SU-DHL-6 (cell line): ENCODE data around the gene MOB3A.

Source experiments
- H2AFZ ChIP-seq: fragments of 200-600 bp; sonication (generic); 2 replicates; pipeline ENCODE4 v1.6.1; 2014; ENCODE audit warnings: low read depth, mild to moderate bottlenecking, moderate library complexity, mixed read lengths, antibody characterized with exemption, low read length; ENCODE audit not compliant: severe bottlenecking
- H3F3A ChIP-seq: fragments of 200-600 bp; shearing (Covaris generic); 2 replicates; pipeline ENCODE4 v1.6.0; 2016; ENCODE audit warnings: antibody characterized with exemption, mild to moderate bottlenecking; ENCODE audit not compliant: insufficient read depth
- H3K27ac ChIP-seq: fragments of 200-600 bp; sonication (generic); 2 replicates; pipeline ENCODE4 v1.5.1; 2016; ENCODE audit warnings: low read depth, mild to moderate bottlenecking, low read length, moderate library complexity, mixed read lengths
- H3K27me3 ChIP-seq: fragments of 200-600 bp; sonication (generic), shearing (Covaris generic); 2 replicates; pipeline ENCODE4 v1.6.0; 2014; ENCODE audit warnings: mild to moderate bottlenecking, low read length
- H3K36me3 ChIP-seq: fragments of 200-600 bp; sonication (generic); 2 replicates; pipeline ENCODE4 v1.6.1; 2014; ENCODE audit warnings: mild to moderate bottlenecking, low read length, mixed read lengths
- H3K4me2 ChIP-seq: fragments of 300-600, 200-600 bp; shearing (Covaris generic), sonication (generic); 2 replicates; pipeline ENCODE4 v1.6.0; 2014; ENCODE audit warnings: low read length, low read depth, mild to moderate bottlenecking; ENCODE audit not compliant: poor library complexity, severe bottlenecking
- H3K4me3 ChIP-seq: fragments of 200-600 bp; sonication (generic); 2 replicates; pipeline ENCODE4 v1.5.1; 2014; ENCODE audit warnings: antibody characterized with exemption, low read length, mild to moderate bottlenecking, mixed read lengths; ENCODE audit not compliant: insufficient read depth, poor library complexity, severe bottlenecking
- H3K79me2 ChIP-seq: fragments of 200-600 bp; sonication (generic); 2 replicates; pipeline ENCODE4 v1.6.1; 2014; ENCODE audit warnings: mild to moderate bottlenecking, low read length, moderate library complexity; ENCODE audit not compliant: insufficient read depth
- H3K9ac ChIP-seq: fragments of 200-600 bp; sonication (generic); 2 replicates; pipeline ENCODE4 v1.7.0; 2014; ENCODE audit warnings: mild to moderate bottlenecking, low read length
- H3K9me2 ChIP-seq: fragments of 200-600 bp; sonication (generic); replicated peaks from 2 replicates; pipeline ENCODE4 v1.6.1; 2014; ENCODE audit warnings: low read length; ENCODE audit not compliant: insufficient read depth
- H3K9me3 ChIP-seq: fragments of 200-600 bp; sonication (generic); 2 replicates; pipeline ENCODE4 v1.6.1; 2014; ENCODE audit warnings: low read length, mixed read lengths; ENCODE audit not compliant: insufficient read depth
- H4K20me1 ChIP-seq: fragments of 200-600 bp; sonication (generic); 2 replicates; pipeline ENCODE4 v1.6.1; 2014; ENCODE audit warnings: low read depth, mild to moderate bottlenecking, antibody characterized with exemption, low read length, moderate library complexity, mixed read lengths
- CTCF ChIP-seq: fragments of 200-600 bp; sonication (generic); IDR thresholded peaks from one replicate; pipeline ENCODE4 v1.5.1; 2017; ENCODE audit warnings: antibody characterized with exemption, mild to moderate bottlenecking, low read length, moderate library complexity; ENCODE audit not compliant: insufficient read depth, poor library complexity, severe bottlenecking
- EZH2phosphoT487 ChIP-seq: fragments of 200-600 bp; sonication (generic), shearing (Covaris generic); conservative IDR thresholded peaks from 2 replicates; pipeline ENCODE4 v1.6.1; 2018; ENCODE audit warnings: mild to moderate bottlenecking, antibody characterized with exemption, low read length, moderate library complexity, mixed read lengths

Gene MOB3A

GRCh38 chr19:2057484-2058469, 38.3 kb downstream of the MOB3A start:
- H3K79me2 ChIP-seq = no peaks in the 10 kb centered on the region
- H3K9me2 ChIP-seq = no peaks in the 10 kb centered on the region
- no peaks in the 10 kb centered on the region for H4K20me1 ChIP-seq
- H2AFZ ChIP-seq = no peak overlapping the region
- no peak overlapping the region for H3K9ac ChIP-seq
- H3F3A ChIP-seq = peaks cover 19% of the 10 kb centered on the region
- no peak for TF ChIP-seq CTCF
- TF ChIP-seq EZH2phosphoT487 = no peak
- H3K9me3 ChIP-seq = no peaks in the 10 kb centered on the region
- no peak overlapping the region for H3K4me2 ChIP-seq
- H3K4me3 ChIP-seq = no peak overlapping the region
- no peaks in the 10 kb centered on the region for H3K36me3 ChIP-seq
- H3K27ac ChIP-seq = peak overlapping the region; percentile 59
- H3K27me3 ChIP-seq = no peaks in the 10 kb centered on the region

- H4K20me1 ChIP-seq = no peaks in the 10 kb centered on the region
- TF ChIP-seq EZH2phosphoT487 = no peak
- no peak for TF ChIP-seq CTCF
- no peak overlapping the region for H3K4me2 ChIP-seq
- H3K36me3 ChIP-seq = no peaks in the 10 kb centered on the region
- no peak overlapping the region for H3K9ac ChIP-seq
- no peak overlapping the region for H2AFZ ChIP-seq
- H3K27ac ChIP-seq = no peak overlapping the region
- H3K9me2 ChIP-seq = no peaks in the 10 kb centered on the region
- no peak overlapping the region for H3K4me3 ChIP-seq
- peaks cover 25% of the 10 kb centered on the region for H3F3A ChIP-seq
- no peaks in the 10 kb centered on the region for H3K9me3 ChIP-seq
- H3K79me2 ChIP-seq = no peaks in the 10 kb centered on the region
- H3K27me3 ChIP-seq = no peaks in the 10 kb centered on the region
Observed at GRCh38 chr19:2056837-2057192, 39.3 kb downstream of the MOB3A start.

- TF ChIP-seq CTCF (no peak), EZH2phosphoT487 (no peak)
- H3K4me3 ChIP-seq = no peak overlapping the region
- H3F3A ChIP-seq = peaks cover 30% of the 10 kb centered on the region
- H3K9me2 ChIP-seq = no peaks in the 10 kb centered on the region
- H3K27me3 ChIP-seq = no peaks in the 10 kb centered on the region
- peak overlapping the region; percentile 3; the same call in 1 of the 2 replicates for H3K9ac ChIP-seq
- H3K27ac ChIP-seq = peak overlapping the region; percentile 22; the same call in 1 of the 2 replicates
- H4K20me1 ChIP-seq = no peaks in the 10 kb centered on the region
- H3K4me2 ChIP-seq = peak overlapping the region; percentile 6
- no peaks in the 10 kb centered on the region for H3K36me3 ChIP-seq
- no peak overlapping the region for H2AFZ ChIP-seq
- no peaks in the 10 kb centered on the region for H3K9me3 ChIP-seq
- H3K79me2 ChIP-seq = no peaks in the 10 kb centered on the region
Observed at GRCh38 chr19:2055931-2056836, 39.9 kb downstream of the MOB3A start.
